PC-3 (cell line): ENCODE measurements around the gene ZBTB7A. TPM values are rescaled to one million over a fixed set of nuclear protein-coding genes. Genes with fewer than 3 reads are reported as not detected.

Experiments used
- ATAC-seq: fragments of 200-7000 bp; cut with Tn5 transposase; 2 replicates; pipeline ENCODE4 v1.9.1; 2020; ENCODE audit warnings: mild to moderate bottlenecking, moderate library complexity
- BruUV-seq: library from RNA; stranded (reverse); fragments of 400-500 nt; replicated peaks from 2 replicates; lab custom pipeline; 2021; lab: Mats Ljungman, UMichigan
- CTCF ChIA-PET: fragments of 300-600 bp; sonication (Branson Sonifier 250); formaldehyde crosslinking; loops from one replicate; lab custom pipeline; 2022; ENCODE audit warnings: antibody characterized with exemption; lab: Charles Lee
- POLR2A ChIA-PET: fragments of 300-600 bp; sonication (Branson Sonifier 250); formaldehyde crosslinking; loops from one replicate; lab custom pipeline; 2022; ENCODE audit warnings: antibody characterized with exemption; ENCODE audit not compliant: unreplicated experiment; lab: Charles Lee
- DNase-seq: peaks from one replicate; pipeline ENCODE4 v3.0.0-alpha.2; 2015
- H2AFZ ChIP-seq: fragments of 300-600 bp; sonication (generic); 2 replicates; pipeline ENCODE4 v1.6.0; 2016; ENCODE audit warnings: antibody characterized with exemption, low read length
- H3F3A ChIP-seq: fragments of 300-600 bp; sonication (generic); one replicate; pipeline ENCODE4 v1.6.0; 2017; ENCODE audit warnings: antibody characterized with exemption, low read length, control low read depth, mild to moderate bottlenecking; ENCODE audit not compliant: unreplicated experiment
- H3K27ac ChIP-seq: fragments of 300-600 bp; sonication (generic); 2 replicates; pipeline ENCODE4 v1.5.1; 2016; ENCODE audit warnings: mild to moderate bottlenecking, low read length
- H3K27me3 ChIP-seq: fragments of 300-600 bp; sonication (generic); 2 replicates; pipeline ENCODE4 v1.6.1; 2016; ENCODE audit warnings: low read length, mixed read lengths
- H3K36me3 ChIP-seq: fragments of 300-600 bp; sonication (generic); 2 replicates; pipeline ENCODE4 v1.6.1; 2016; ENCODE audit warnings: low read depth, mixed run types, low read length, mixed read lengths
- H3K4me1 ChIP-seq: fragments of 300-600 bp; sonication (generic); 2 replicates; pipeline ENCODE4 v1.5.1; 2016; ENCODE audit warnings: low read length; ENCODE audit not compliant: insufficient read depth
- H3K4me2 ChIP-seq: fragments of 300-600 bp; sonication (generic); 2 replicates; pipeline ENCODE4 v1.6.0; 2016; ENCODE audit warnings: low read length
- H3K4me3 ChIP-seq: fragments of 300-600 bp; sonication (generic); 2 replicates; pipeline ENCODE4 v1.5.1; 2016; ENCODE audit warnings: mild to moderate bottlenecking, low read length, mixed read lengths
- H3K79me2 ChIP-seq: fragments of 300-600 bp; sonication (generic); 2 replicates; pipeline ENCODE4 v1.6.1; 2017; ENCODE audit warnings: low read length, mixed read lengths
- H3K9ac ChIP-seq: fragments of 300-600 bp; sonication (generic); 2 replicates; pipeline ENCODE4 v1.6.0; 2016; ENCODE audit warnings: mild to moderate bottlenecking, low read length
- H3K9me2 ChIP-seq: fragments of 300-600 bp; sonication (generic); replicated peaks from 2 replicates; pipeline ENCODE4 v1.6.1; 2016; ENCODE audit warnings: mixed run types, low read length, mixed read lengths
- H3K9me3 ChIP-seq: fragments of 300-600 bp; sonication (generic); 2 replicates; pipeline ENCODE4 v1.6.1; 2016; ENCODE audit warnings: low read length, mixed read lengths
- H4K20me1 ChIP-seq: fragments of 300-600 bp; sonication (generic); 2 replicates; pipeline ENCODE4 v1.6.1; 2016; ENCODE audit warnings: low read length, mixed read lengths
- CTCF ChIP-seq: fragments of 300-600 bp; sonication (generic); conservative IDR thresholded peaks from 2 replicates; pipeline ENCODE4 v1.5.1; 2017; ENCODE audit warnings: antibody characterized with exemption, low read depth, mild to moderate bottlenecking, low read length
- EZH2 ChIP-seq: fragments of 300-600 bp; sonication (generic); IDR thresholded peaks from one replicate; pipeline ENCODE4 v1.6.1; 2017; ENCODE audit warnings: antibody characterized with exemption, mild to moderate bottlenecking, low read length; ENCODE audit not compliant: unreplicated experiment
- EZH2phosphoT487 ChIP-seq: fragments of 300-600 bp; sonication (generic); IDR thresholded peaks from 2 replicates; pipeline ENCODE4 v1.6.1; 2018; ENCODE audit warnings: mild to moderate bottlenecking, antibody characterized with exemption, low read length, borderline replicate concordance
- intact Hi-C: fragments of 100-400 bp; cut with micrococcal nuclease; formaldehyde crosslinking; loops from 2 replicates; pipeline ENCODE4 v1.9.0; 2023
- total RNA-seq: library from RNA; depleted of rRNA; stranded (reverse); fragments of >200 nt; gene quantifications from 2 replicates; pipeline ENCODE4 v1.2.3, GENCODE V29; 2014

The ZBTB7A gene
- total RNA-seq, 1 experiment from 2014 or later, result 16.7 TPM

- no peak for ATAC-seq
- BruUV-seq, result no TSS peak
- no peak overlapping the region for H3K4me2 ChIP-seq
- H3K27ac ChIP-seq, result no peak overlapping the region
- no peaks in the 10 kb centered on the region for H3K27me3 ChIP-seq
- H3K79me2 ChIP-seq, result peaks cover 7% of the 10 kb centered on the region
- TF ChIP-seq EZH2 (no peak), CTCF (no peak), EZH2phosphoT487 (no peak)
- no peak overlapping the region for H3K9ac ChIP-seq
- no peak for DNase-seq
- no peaks in the 10 kb centered on the region; the same call in 1 of the 2 replicates for H3K4me1 ChIP-seq
- H3K36me3 ChIP-seq, result no peaks in the 10 kb centered on the region
- H3F3A ChIP-seq, result no peaks in the 10 kb centered on the region
- no peaks in the 10 kb centered on the region for H3K9me2 ChIP-seq
- H4K20me1 ChIP-seq, result no peaks in the 10 kb centered on the region
- ChIA-PET CTCF (no interaction called here), POLR2A (no interaction called here)
- intact Hi-C loops, result no loop called here
- no peak overlapping the region for H3K4me3 ChIP-seq
- no peak overlapping the region for H2AFZ ChIP-seq
- no peaks in the 10 kb centered on the region for H3K9me3 ChIP-seq
Measured at GRCh38 chr19:4069331-4069959, 2.7 kb upstream of the ZBTB7A start.

- TF ChIP-seq EZH2phosphoT487, result no peak
- TF ChIP-seq EZH2, result no peak
- no peak for TF ChIP-seq CTCF
- intact Hi-C loops, result no loop called here
- Histone ChIP-seq H3K9ac (no peak overlapping the region), H3K4me1 (peaks cover 4% of the 10 kb centered on the region), H3K36me3 (no peaks in the 10 kb centered on the region), H2AFZ (peak overlapping the region; percentile 53; the same call in 1 of the 2 replicates), H3K9me2 (no peaks in the 10 kb centered on the region), H3K27ac (no peak overlapping the region), H3K9me3 (no peaks in the 10 kb centered on the region), H3K79me2 (peaks cover 18% of the 10 kb centered on the region), H3K4me3 (peak overlapping the region; percentile 76), H4K20me1 (peaks cover 7% of the 10 kb centered on the region; the same call in 1 of the 2 replicates), H3K27me3 (no peaks in the 10 kb centered on the region), H3K4me2 (peak overlapping the region; percentile 82), H3F3A (no peaks in the 10 kb centered on the region)
- ATAC-seq (no peak), DNase-seq (no peak)
- no TSS peak for BruUV-seq
- ChIA-PET CTCF (no interaction called here), POLR2A (no interaction called here)
Measured at GRCh38 chr19:4068047-4068966, 1.6 kb upstream of the ZBTB7A start.
